ENCODE measurements around the gene ZNF677. TPM values are rescaled to one million over a fixed set of nuclear protein-coding genes. Genes with fewer than 3 reads are reported as not detected.
"Not testable (repeated sequence)": the region's sequence is repeated elsewhere in the genome, so short reads cannot be mapped to it uniquely, and the experiment has no call there.

ZNF677 gene
- total RNA-seq, 2 experiments from 2014 or later = not detected

DNA sequence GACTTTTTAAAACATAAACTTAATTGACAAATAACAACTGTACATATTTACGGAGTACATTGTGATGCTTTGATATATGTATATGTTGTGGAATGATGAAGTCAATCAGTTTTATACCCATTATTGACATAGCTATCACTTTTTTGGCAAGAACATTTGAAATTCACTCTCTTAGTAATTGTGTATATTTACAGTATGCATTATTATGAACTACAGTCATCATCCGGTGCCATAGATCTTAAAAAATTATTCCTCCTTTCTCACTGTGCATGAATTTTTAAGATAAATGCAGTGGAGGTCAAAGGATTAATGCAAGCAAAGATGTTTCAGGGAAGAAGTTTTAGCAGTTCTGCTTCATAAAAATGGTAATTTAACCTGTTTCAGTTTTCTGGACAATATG is 20.8 kb upstream of the ZNF677 start:
- no peak for TF ChIP-seq EZH2phosphoT487 (IDR thresholded peaks at IDR 0.05; ENCODE audit: borderline replicate concordance, low read depth, low read length)
- no peak for TF ChIP-seq CTCF (conservative IDR thresholded peaks at IDR 0.05; ENCODE audit: low read length)
- no peak overlapping the region for H2AFZ ChIP-seq (ENCODE audit: low read length)
- H3K4me1 ChIP-seq (ENCODE audit: insufficient read depth, low read length, poor library complexity, severe bottlenecking) = no peaks in the 10 kb centered on the region
- no peak overlapping the region for H3K27ac ChIP-seq (ENCODE audit: low read depth, low read length, poor library complexity, severe bottlenecking)
- no peak overlapping the region for H3K4me2 ChIP-seq (ENCODE audit: low read length)
- H3K9me3 ChIP-seq (ENCODE audit: low read length) = no peaks in the 10 kb centered on the region
- H4K20me1 ChIP-seq (ENCODE audit: insufficient read depth, low read length) = no peaks in the 10 kb centered on the region
- no peaks in the 10 kb centered on the region for H3K79me2 ChIP-seq (ENCODE audit: insufficient read depth, low read depth, low read length)
- ChIA-PET POLR2A (no interaction called here), CTCF (ENCODE audit: unreplicated experiment) (no interaction called here)
- DNase-seq (ENCODE audit: low spot score) = no peak
- H3K9me2 ChIP-seq (ENCODE audit: insufficient read depth, low read length) = no peaks in the 10 kb centered on the region
- H3K4me3 ChIP-seq (ENCODE audit: low read depth, low read length, poor library complexity, severe bottlenecking) = no peak overlapping the region
- BruUV-seq (replicated peaks) = no TSS peak
- intact Hi-C loops (cut with micrococcal nuclease; ENCODE audit: unreplicated experiment) = no loop called here
- H3K36me3 ChIP-seq (ENCODE audit: insufficient read depth, low read length) = no peaks in the 10 kb centered on the region

- H4K20me1 ChIP-seq (ENCODE audit: insufficient read depth, low read length) = no peaks in the 10 kb centered on the region
- ChIA-PET CTCF (ENCODE audit: unreplicated experiment) (no interaction called here), POLR2A (no interaction called here)
- H3K4me2 ChIP-seq (ENCODE audit: low read length) = no peak overlapping the region
- no peaks in the 10 kb centered on the region for H3K79me2 ChIP-seq (ENCODE audit: insufficient read depth, low read depth, low read length)
- H2AFZ ChIP-seq (ENCODE audit: low read length) = no peak overlapping the region
- H3K36me3 ChIP-seq (ENCODE audit: insufficient read depth, low read length) = no peaks in the 10 kb centered on the region
- DNase-seq (ENCODE audit: low spot score) = no peak
- no peaks in the 10 kb centered on the region for H3K9me2 ChIP-seq (ENCODE audit: insufficient read depth, low read length)
- H3K9me3 ChIP-seq (ENCODE audit: low read length) = no peaks in the 10 kb centered on the region
- H3K4me1 ChIP-seq (ENCODE audit: insufficient read depth, low read length, poor library complexity, severe bottlenecking) = no peaks in the 10 kb centered on the region
- intact Hi-C loops (cut with micrococcal nuclease; ENCODE audit: unreplicated experiment) = no loop called here
- H3K4me3 ChIP-seq (ENCODE audit: low read depth, low read length, poor library complexity, severe bottlenecking) = no peak overlapping the region
- BruUV-seq (replicated peaks) = no TSS peak
- no peak for TF ChIP-seq CTCF (conservative IDR thresholded peaks at IDR 0.05; ENCODE audit: low read length)
- no peak for TF ChIP-seq EZH2phosphoT487 (IDR thresholded peaks at IDR 0.05; ENCODE audit: borderline replicate concordance, low read depth, low read length)
- no peak overlapping the region for H3K27ac ChIP-seq (ENCODE audit: low read depth, low read length, poor library complexity, severe bottlenecking)
These were observed 17.4 kb upstream of the ZNF677 start for GRCh38 chr19:53272044-53272443.

DNA sequence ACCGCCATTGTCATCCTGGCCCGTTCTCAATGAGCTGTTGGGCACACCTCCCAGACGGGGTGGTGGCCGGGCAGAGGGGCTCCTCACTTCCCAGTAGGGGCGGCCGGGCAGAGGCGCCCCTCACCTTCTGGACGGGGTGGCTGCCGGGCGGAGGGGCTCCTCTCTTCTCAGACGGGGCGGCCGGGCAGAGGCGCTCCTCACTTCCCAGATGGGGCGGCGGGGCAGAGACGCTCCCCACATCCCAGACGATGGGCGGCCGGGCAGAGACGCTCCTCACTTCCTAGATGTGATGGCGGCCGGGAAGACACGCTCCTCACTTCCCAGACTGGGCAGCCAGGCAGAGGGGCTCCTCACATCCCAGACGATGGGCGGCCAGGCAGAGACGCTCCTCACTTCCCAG is 15.2 kb upstream of the ZNF677 start:
- H4K20me1 ChIP-seq (ENCODE audit: insufficient read depth, low read length); BruUV-seq (replicated peaks); CTCF ChIA-PET (ENCODE audit: unreplicated experiment); H3K79me2 ChIP-seq (ENCODE audit: insufficient read depth, low read depth, low read length); intact Hi-C loops (cut with micrococcal nuclease; ENCODE audit: unreplicated experiment); H3K4me3 ChIP-seq (ENCODE audit: low read depth, low read length, poor library complexity, severe bottlenecking); H3K9me3 ChIP-seq (ENCODE audit: low read length); DNase-seq (ENCODE audit: low spot score); H3K4me1 ChIP-seq (ENCODE audit: insufficient read depth, low read length, poor library complexity, severe bottlenecking); H3K9me2 ChIP-seq (ENCODE audit: insufficient read depth, low read length); H2AFZ ChIP-seq (ENCODE audit: low read length); H3K27ac ChIP-seq (ENCODE audit: low read depth, low read length, poor library complexity, severe bottlenecking); H3K36me3 ChIP-seq (ENCODE audit: insufficient read depth, low read length); H3K4me2 ChIP-seq (ENCODE audit: low read length); POLR2A ChIA-PET: not testable (repeated sequence)

GRCh38 chr19:53267623-53268022 is 12.9 kb upstream of the ZNF677 start, which contains the start of gene VN1R4:
Gene VN1R4 (minus strand): TSS chr19:53267723. CDS start chr19:53267665, 58 bp downstream.
- H3K9me3 ChIP-seq (ENCODE audit: low read length); H3K4me3 ChIP-seq (ENCODE audit: low read depth, low read length, poor library complexity, severe bottlenecking); CTCF ChIA-PET (ENCODE audit: unreplicated experiment); H3K4me1 ChIP-seq (ENCODE audit: insufficient read depth, low read length, poor library complexity, severe bottlenecking); intact Hi-C loops (cut with micrococcal nuclease; ENCODE audit: unreplicated experiment); H4K20me1 ChIP-seq (ENCODE audit: insufficient read depth, low read length); H3K79me2 ChIP-seq (ENCODE audit: insufficient read depth, low read depth, low read length); H3K4me2 ChIP-seq (ENCODE audit: low read length); H3K9me2 ChIP-seq (ENCODE audit: insufficient read depth, low read length); BruUV-seq (replicated peaks); POLR2A ChIA-PET; H2AFZ ChIP-seq (ENCODE audit: low read length); DNase-seq (ENCODE audit: low spot score); H3K27ac ChIP-seq (ENCODE audit: low read depth, low read length, poor library complexity, severe bottlenecking); H3K36me3 ChIP-seq (ENCODE audit: insufficient read depth, low read length): not testable (repeated sequence)

- CTCF ChIA-PET (ENCODE audit: unreplicated experiment); BruUV-seq (replicated peaks): not testable (repeated sequence)
These were observed 3.2 kb upstream of the ZNF677 start, which contains the start of gene VN1R2 for GRCh38 chr19:53257715-53258342. Gene VN1R2 (plus strand): TSS chr19:53258292. CDS start chr19:53258376, 84 bp downstream.

More at GRCh38 chr19:53257715-53258342, 3.2 kb upstream of the ZNF677 start, which contains the start of gene VN1R2:
- POLR2A ChIA-PET; H3K4me3 ChIP-seq (ENCODE audit: low read depth, low read length, poor library complexity, severe bottlenecking); H3K4me1 ChIP-seq (ENCODE audit: insufficient read depth, low read length, poor library complexity, severe bottlenecking); H3K79me2 ChIP-seq (ENCODE audit: insufficient read depth, low read depth, low read length); H2AFZ ChIP-seq (ENCODE audit: low read length); H3K36me3 ChIP-seq (ENCODE audit: insufficient read depth, low read length); H3K9me3 ChIP-seq (ENCODE audit: low read length); H3K9me2 ChIP-seq (ENCODE audit: insufficient read depth, low read length); H4K20me1 ChIP-seq (ENCODE audit: insufficient read depth, low read length); H3K4me2 ChIP-seq (ENCODE audit: low read length); intact Hi-C loops (cut with micrococcal nuclease; ENCODE audit: unreplicated experiment); DNase-seq (ENCODE audit: low spot score); H3K27ac ChIP-seq (ENCODE audit: low read depth, low read length, poor library complexity, severe bottlenecking): not testable (repeated sequence)
